GM21390 (cell line): ENCODE data around the gene TBC1D1.

Experiments
- ATAC-seq: cut with Tn5 transposase; IDR thresholded peaks from one replicate; pipeline ENCODE4 v1.9.1; 2021; ENCODE audit not compliant: unreplicated experiment

TBC1D1 gene

DNA sequence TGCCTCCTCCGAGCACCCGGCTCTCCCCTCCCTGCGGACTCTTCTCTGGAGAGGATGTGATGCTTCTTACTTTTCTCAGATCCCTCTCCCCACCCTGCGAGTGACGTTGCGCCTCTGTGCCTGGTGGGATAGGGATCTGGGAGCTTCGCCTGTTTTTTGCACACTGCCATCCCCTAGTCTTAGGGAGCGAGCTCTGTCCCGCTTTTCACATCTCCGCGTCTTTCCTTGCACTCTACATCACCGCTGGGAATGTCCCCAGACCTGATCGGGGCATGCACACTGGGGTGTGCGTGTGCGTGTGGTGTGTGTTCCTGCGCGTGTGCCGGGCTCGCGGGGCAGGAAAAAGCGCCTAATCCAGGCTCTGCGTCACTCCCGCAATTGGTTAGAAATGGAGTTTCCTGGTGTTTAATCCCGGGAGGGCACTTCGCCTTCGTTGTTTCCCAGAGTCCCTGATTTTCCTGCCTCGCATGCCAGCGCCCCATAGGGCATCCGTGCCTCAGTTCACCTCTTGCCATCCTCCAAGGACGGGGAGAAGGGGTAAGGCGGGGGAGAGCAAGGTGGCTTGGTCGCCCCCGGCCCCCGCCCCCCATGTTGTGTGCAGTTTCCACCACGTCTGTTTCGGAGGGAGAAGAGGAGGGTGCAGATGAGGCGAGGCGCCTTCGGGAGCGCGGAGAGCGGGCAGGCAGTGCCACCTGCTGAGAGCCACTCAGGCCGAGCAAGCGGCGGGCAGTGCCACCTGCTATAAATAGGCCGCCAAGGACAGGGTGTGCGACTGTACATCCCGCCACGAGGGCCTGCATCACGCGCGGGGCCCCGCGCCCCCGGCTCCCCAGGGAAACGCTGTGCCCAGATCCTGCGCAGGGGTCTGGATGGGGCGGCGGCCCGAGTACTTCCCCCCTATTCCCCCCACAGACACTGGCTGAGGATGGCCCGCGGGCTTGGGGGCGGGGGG lies 759 bp upstream of the TBC1D1 start:
- peak; percentile 7 for ATAC-seq

DNA sequence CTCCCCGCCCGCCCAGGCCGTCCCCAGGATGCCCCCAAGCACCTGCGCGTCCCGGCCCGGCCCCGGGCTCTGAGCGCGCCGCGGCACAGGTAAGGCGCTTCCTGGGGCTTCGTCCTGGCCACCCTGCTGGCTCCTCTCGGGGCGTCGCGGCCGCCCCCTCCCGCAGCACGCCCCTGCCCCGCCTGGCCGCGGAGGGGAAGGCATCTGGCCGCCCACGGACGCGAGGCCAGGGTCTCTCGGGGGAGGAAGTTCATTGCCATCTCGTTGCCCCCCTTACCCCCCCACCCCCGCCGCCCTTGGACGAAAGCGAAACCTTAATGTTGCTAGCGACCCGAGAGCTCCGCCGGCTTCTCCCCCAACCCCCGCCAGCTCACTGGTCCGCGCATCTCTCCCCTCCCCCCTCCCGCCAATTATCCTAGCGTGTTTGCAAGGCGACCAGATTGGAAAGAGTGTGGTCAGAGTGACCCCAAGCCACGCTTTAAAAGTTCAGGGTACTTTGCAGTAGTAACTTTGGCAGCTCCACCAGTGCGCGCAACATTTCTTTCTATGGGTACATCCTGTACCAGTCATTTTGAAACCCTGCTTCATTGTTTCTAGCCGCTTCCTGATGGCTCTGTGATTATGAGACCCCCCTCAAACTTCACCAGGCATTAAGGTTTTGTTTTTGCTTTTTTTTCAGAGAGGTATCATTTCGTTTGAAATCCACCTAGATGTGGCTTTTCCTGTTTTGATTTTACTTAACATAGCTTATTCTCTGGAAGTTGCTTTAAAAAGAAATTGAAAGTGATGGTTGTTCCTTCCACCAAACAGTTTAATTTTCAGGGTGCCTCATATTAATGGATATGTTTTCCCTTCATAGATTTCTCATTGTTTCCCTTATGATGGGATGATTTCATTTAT lies 626 bp downstream of the TBC1D1 start:
- ATAC-seq, result peak; percentile 58

DNA sequence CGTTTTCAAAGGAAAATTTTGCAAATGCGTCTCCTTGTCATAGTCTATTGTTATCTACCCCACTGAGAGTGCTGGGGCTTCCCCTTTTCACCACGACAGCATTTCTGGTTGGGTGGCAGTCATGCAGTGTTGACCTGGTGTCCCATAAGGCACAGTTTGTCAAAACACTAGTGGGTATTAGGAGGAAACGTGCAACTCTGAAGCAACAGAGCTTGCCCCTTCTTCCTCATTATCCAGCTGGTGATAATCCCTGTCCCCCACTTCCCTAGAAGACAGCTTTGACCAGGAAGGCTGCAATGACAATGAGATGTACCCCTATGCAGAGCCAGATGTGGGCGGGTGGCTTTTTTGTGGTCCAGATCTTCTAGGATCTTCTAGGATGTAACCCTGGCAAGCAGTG lies 1.8 kb downstream of the TBC1D1 start:
- peak; percentile 48 for ATAC-seq

DNA sequence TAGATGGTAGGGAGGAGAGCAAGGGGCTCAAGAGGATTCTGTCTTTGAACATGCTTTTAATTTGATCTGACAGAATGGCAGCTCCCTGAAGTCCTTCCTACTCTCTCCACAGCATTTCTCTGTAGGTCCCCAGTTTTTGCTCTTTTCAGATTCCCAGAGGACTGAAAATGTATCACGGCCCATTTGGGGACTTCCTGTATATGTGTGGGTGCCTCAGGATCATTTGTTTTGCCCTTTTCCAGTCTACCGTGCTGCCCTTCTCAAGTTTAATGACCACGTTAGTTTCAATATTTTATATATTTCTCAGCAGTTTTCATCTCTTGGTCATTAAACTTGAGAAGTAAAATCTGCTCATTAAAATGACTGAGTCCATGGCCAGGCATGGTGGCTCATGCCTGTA lies 2.3 kb downstream of the TBC1D1 start:
- no peak for ATAC-seq

DNA sequence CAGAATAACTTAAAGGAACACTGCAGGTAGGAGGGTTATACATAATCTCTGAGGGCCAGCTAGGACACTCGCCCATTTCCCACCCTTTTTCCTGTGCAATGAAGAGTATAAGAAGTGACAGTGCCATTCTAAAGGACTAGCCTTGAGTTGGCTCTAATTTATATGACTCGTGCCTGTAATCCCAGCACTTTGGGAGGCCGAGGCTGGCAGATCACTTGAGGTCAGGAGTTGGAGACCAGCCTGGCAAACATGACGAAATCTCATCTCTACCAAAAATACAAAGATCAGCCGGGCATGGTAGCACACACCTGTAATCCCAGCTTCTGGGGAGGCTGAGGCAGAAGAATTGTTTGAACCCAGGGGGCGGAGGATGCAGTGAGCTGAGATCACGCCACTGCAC lies 4.4 kb downstream of the TBC1D1 start:
- ATAC-seq, result no peak

DNA sequence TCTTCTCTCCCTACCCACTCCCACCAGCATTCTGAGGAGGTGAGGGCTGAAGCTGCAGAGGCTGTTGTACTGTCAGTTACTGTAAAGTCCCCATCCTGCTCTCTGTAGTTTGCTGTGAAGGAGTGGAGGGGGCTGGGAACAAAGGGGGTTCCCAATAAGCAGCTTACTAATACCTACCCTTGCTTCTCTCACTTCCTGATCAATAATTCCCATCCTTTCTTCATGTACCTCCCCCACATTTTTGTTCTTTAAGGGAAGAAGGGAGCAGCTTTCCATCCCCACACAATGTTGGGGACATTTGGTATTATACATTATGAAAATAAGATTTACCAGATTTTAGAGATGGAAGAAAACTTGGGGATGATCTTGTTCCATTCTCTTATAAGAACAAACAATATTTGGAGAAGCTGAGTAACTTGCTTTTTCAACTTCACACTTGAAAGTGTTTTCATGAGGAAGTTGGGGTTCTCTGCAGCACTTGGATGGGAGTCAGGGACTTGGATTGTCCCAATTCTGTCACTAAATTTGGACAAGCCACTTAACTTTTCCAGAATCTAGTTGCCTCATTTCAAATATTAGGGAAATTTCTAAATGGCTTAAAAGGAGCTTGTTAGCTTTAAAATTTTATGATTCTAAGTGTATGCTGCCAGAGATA lies 5.4 kb downstream of the TBC1D1 start:
- no peak for ATAC-seq

DNA sequence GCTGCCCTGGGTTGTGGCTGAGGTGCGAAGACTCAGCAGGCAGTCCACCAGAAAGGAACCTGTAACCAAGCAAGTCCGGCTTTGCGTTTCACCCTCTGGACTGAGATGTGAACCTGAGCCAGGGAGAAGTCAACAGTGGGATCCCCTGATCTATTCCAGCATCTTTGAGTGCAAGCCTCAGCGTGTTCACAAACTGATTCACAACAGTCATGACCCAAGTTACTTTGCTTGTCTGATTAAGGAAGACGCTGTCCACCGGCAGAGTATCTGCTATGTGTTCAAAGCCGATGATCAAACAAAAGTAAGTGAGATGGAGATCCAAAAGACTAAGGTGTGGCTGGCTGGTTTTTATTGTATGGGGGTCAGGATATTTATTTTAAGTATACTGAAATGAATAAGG lies 11.3 kb downstream of the TBC1D1 start:
- ATAC-seq, result no peak

DNA sequence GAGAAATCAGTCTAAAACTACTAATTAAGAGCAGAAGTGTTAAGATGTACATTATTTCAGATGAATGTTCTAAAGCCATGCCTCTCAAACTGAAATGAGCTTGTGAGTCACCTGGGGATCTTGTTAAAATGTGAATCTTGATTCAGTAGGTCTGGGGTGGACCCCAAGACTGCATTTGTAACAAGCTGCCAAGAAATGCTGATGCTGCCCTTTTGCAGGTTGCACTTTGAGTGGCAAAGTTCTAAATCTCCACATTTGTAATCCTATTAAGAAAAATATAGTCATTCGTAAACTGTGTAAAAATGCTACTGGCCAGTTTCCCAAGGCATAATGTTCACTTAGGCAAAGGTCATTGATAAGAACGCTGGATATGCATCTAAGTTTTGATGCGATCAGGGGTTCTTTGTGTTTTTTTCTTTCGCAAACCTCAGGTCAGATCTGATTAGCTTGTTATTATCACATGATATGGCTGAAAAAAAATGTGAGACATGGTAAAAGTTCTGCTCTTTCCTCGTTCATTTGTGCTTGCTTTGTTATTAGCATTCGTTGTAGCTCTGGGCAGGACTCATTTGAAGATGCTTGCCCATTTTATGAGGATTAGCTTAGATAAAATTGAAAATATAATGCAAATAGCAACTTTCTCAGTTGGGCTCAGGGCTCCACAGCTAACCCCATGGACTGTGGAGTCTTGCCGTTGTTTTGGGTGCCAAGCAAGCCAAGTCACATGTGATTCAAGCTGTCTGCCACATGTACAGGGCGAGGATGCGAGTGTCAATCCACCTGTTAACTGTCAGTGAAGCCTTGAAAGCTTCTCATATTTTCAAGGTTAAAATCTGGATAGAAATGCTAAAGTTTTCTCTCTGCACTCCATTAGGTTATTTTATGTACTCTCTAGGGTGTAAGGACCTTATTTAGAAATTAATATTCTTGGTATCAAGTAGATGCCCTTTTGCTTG lies 12.1 kb downstream of the TBC1D1 start:
- ATAC-seq, result no peak

DNA sequence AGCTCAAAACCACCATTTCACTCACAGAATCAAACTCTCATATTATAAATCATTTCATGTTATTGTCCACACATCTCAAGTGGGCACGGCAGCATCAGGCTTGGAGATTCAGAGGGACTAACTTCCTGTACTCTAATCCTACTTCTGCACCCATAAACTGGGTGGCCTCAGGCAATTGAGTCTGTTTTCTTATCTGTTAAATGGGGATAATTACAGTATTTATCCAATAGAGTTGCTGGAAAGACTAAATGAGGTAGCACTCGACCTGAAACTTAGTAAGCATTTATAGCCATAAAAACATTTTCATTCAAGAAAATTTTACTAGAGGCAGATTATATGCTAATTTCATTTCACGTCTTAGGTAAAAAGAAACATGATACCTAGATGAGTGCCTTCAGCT lies 13.0 kb downstream of the TBC1D1 start:
- ATAC-seq, result no peak

DNA sequence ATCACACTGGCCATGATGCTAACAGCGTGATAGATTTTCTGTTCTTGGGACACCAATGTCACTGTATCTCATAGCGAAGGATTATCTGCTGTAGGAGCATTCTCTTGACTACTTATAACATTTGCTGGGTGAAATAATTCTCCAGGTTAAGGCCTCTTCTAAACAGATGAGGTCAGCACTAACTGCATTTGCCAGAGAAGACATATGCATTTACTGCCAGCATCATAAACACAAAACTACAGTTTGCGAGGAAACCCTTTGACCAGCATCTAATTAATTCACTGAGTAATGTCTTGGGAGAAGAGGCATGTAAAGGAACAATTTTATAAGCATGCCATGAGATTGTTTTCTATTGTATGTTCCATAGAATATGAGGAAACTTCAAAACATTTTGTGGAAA lies 13.9 kb downstream of the TBC1D1 start:
- no peak for ATAC-seq

DNA sequence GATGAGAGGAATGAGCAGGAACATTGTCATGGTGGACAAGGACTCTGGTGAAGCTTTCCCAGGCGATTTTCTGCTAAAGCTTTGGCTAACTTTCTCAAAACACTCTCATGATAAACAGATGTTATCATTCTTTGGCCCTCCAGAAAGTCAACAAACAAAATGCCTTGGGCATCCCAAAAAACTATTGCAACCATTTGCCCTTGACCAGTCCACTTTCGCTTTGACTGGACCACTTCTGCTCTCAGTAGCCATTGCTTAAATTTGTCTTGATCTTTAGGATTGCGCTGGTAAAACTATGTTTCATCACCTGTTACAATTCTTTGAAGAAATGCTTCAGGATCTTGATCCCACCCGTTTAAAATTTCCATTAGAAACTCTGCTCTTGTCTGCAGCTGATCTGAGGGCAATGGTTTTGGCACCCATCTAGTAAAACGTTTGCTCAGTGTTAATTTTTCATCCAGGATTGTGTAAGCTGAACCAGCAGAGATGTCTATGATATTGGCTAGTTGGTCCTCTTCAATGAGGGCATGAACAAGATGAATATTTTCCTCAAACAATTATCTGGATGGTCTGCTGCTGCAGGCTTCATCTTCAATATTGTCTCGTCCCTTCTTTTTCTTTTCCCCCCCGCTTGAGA lies 14.8 kb downstream of the TBC1D1 start:
- ATAC-seq, result no peak

DNA sequence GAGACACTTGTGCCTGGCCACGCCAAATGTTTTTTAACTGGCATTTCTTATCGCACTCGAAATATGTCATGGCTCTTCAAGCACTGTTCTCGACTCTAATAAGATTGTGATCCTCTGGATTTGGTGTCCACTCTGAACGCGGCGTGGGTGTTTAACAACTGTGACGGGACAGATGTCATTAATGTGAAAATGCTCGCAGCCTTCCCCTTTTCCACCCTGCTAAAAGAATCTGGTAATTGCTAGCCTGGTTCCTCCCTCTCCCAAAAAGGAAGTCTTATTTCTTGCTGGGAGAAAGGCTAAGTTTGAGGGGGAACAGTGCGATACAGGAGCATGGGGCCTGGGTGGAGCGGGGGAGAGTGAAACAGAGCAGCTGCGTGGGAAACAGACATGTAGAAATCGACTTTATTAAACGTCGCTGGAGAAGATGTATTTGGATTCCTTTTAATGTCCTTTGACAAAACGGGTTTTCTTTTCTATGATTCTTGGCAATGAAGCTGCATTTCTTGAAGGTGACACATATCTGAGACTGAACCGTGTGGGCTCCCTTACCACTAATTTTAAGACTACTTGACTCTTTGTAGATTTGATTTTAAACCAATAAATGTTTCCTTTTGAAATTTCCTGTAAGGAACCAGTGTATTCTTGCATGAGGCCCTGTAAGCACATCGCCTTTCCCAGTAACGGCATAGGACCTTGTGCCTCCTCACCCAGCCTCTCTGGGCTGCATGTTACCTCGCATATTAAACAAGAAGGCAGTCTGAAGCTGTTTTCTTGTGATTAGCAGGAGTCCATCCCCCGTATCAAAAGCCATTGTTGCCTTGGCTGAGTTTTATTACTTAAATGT lies 17.8 kb downstream of the TBC1D1 start:
- no peak for ATAC-seq

DNA sequence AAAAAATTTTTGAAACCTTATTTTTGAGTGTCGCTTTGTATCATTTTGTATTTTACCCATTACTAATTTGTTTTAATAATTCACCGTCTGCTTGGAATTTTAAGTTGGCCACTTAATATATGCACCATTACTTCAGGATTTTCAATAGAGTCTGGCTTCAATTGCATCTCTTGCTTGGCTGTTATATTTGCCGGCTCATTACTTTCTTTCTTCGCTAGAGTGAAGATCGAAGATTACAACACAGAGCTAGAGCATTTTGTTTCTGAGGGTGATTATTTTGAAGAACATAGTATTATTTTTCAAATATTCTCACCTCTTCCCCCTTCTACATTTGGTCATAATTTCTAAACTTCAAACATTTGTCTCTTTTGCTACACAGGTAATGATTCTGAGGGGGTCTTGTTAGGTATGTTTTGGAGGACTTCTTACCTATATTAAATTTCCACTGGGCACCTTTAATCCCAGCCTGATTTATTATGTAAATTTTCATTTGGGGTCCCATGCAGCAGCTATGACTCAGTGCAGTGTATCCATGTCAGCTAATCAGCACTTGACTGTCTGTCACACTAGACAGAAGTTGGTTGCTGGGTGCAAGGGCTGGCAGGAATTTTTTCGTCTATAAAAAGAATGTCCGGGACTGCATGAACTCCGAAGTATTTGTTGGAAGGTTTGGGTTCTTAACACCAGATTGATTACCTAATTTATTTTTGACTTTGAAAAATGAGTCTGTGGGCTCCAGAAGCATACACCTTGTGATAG lies 18.6 kb downstream of the TBC1D1 start:
- no peak for ATAC-seq

DNA sequence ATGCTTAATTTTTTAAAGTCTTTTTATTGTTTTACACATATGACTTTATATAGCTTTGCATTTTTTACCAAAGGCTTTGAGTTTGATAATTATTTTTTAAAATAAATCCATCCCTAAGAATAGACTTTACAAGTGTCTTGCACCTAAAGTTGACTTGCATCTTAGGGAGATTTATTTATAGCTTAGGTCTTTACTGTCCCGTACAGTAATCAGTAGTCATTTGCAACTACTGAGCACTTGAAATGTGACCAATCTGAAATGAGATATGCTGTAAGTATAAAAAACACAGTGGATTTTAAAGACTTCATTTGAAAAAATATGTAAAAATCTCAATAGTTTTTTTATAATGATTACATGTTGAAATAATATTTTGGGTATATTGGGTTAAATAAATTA lies 19.2 kb downstream of the TBC1D1 start:
- no peak for ATAC-seq

DNA sequence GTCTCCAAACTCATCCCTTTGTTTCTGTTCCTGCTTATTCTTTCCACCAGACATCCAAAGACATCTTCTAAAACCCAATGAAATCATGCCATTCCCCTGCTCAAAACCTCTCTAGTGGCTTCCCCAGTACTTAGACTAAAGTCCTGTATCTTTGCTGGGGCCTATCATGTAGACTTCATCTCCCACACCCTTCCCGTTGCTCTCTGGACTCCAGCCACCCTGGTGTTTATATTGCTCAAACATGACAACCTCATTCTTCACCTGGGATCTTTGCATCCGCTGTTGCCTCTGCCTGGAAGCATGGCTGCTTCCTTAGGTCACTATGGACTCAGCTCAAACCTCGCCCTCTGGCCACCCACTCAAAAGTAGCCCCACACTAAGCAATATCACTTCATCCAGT lies 23.7 kb downstream of the TBC1D1 start:
- ATAC-seq, result no peak

DNA sequence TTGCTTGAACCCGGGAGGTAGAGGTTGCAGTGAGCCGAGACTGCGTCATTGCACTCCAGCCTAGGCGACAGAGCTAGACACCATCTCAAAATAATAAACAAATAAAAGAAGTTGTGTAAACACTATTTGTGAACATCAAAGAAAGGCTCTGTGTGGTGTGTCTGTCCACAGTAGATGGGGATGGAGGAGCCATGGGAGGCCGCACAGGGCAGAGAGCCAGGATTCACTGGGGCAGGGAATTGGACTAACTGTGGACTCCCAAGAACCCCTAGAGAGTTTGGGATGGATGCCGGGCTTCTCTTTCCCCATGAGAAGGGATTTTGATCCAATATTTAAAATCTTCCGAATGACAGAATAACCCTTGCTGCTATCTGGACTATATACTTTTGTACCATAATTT lies 26.5 kb downstream of the TBC1D1 start:
- ATAC-seq, result no peak

DNA sequence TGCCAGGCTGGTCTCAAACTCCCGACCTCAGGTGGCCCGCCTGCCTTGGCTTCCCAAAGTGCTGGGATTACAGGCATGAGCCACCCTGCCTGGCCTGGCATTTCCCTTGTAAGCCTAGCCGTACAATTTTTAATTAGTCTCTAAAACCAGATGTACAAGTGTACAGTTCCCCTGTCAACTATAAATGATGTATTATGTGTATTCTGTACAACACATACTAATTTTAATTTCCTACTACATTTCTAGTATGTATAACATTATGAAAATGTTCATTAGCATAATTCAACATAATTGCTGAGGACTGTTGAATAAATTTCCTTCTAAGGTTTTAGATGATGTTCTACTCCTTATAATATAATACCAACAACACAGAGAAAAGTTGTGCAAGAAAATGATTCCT lies 27.8 kb downstream of the TBC1D1 start:
- no peak for ATAC-seq

DNA sequence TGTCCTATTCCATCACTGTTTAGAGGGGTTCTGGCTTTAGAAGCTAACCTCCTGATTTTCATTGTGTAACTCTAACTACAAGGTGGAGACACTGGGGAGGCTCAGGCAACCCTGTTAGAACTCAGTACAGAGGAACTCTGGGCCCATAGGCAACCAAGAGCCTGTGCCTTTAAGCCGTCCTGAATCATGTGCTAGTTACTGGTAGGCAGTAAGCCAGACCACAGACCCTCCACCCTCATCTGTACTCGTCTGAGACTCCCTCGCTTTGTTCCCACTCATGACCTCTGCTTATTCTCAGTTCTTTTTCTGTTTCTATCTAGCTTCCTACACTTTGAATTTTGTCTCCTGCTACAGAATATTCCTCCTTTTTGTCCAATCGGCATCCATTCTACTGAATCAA lies 31.4 kb downstream of the TBC1D1 start:
- no peak for ATAC-seq
